ENCODE measurements around the gene EDIL3.

Gene EDIL3

DNA sequence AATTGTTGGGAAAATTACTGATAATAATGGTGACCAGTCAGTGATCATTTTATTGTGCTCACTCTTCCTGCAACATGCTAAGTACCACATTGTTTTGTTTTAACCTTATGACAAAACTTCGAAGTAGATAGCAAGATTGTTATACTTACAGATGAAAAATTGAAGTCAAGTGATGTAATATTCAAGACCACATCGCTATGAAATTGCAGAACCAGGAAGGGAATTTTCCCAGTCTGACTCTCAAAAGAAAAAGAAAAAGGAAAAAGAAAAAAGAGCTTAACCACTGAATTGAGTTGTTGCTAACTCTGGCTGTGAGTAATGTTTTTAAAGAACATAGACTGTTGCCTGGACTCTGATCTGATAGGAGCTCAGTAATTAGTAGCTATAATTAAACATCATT is 493.4 kb downstream of the EDIL3 start:
- DNase-seq: no peak
